Measurements from ENCODE around the gene APAF1.

- TF ChIP-seq GATA3 (IDR thresholded peaks at IDR 0.05; ENCODE audit: low read depth, low read length) (no peak), GATA2 (IDR thresholded peaks at IDR 0.05; ENCODE audit: low read depth, low read length) (no peak)
These were observed 82.1 kb downstream of the APAF1 start for GRCh38 chr12:98727196-98727595.
